K562 treated with DMSO at 1 percent for 4 hours (cell line): ENCODE results near the gene EXOC3L4. TPM values are rescaled to one million over a fixed set of nuclear protein-coding genes. Genes with fewer than 3 reads are reported as not detected.

ENCODE experiments used
- total RNA-seq: library from RNA; unstranded; fragments of 300-600 nt; gene quantifications from 2 replicates; pipeline ENCODE4 v1.2.3, GENCODE V29; 2022; ENCODE audit not compliant: insufficient read depth

Gene EXOC3L4
- 1.5 TPM in 1 of 2 replicates, not detected in the other for total RNA-seq

DNA sequence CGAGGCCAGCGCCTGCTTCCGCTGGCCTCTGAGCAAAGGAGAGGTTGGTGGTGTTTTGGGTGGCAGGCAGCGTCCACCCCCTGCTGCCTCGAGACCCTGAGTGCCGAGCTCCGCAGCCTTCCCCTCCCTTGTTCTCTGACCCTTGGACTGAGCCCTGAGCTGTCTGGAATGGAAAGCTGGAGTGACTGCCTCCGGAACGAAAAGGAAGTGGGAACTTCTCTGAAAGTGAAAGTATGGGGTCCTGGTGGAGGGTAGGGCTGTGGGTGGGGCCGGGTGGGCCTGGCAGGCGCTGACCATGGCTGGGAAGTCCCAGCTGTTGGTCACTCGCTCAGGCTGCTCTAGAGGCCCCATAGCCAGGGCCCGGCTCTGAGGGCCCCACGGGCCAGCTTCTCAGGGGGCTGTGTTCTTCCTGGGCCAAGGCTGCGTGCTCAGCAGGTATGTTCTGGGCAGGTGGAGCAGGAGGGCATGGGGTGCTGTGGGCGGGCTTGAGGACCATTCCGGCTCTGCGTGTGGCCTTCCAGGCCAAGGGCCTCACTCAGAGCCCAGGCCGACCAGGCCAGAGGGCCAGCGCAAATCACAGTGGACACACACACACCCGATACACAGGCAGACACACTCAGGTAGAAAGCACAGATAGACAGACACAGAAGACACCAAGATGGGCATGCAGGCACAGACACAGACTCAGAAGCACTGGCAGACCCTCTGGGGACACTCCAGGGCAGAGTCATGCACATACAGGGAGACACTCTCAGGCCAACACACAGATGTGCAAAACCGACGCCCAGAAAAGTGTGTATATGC lies at the start of gene EXOC3L4:
Gene EXOC3L4, plus strand, starts transcription at position 320 of the 804 bp plus-strand sequence. CDS start 5,495 bp downstream, outside the sequence.

DNA sequence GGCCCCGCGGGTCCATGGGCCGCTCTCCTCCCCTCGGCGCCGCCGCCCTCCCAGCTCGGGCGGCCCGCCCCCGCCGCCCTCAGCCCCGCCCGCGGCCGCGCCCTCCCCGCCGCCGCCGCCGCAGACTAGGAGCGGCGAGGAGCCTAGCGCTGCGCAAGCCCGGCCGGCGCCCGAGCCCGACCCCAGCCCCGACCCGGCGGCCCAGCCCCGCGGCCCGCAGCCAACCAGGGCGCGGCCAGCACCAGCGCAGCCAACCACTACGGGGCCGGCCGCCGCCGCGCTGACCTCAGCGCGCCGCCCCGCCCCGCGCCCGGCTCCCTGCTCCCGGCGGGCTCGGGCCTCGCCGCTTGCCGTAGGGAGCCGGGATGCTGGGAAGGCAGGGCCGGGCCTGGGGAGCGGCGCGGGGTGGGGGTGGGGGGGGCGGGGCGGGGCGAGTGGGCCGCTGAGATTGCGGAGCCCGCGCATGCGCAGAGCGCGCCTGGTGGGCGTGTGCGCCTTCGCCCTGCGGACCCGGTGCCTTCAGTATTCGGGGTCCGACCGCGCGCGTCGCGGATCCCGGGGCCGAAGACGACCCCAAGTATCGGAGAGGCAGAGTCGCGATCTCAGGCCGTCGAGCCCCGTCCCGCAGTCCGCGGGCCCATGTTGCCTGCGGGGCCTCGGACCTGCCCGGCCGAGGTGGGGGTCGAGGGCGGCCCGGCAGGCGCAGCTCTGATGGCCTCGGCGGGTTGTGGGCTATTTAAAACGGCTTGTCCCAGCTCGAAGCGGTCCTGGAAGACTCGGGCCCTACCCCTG lies 37.0 kb upstream of the EXOC3L4 start, which contains the start of gene CDC42BPB:
Gene CDC42BPB, minus strand, starts transcription at position 178 of the 792 bp plus-strand sequence. CDS start 376 bp downstream, outside the sequence.

DNA sequence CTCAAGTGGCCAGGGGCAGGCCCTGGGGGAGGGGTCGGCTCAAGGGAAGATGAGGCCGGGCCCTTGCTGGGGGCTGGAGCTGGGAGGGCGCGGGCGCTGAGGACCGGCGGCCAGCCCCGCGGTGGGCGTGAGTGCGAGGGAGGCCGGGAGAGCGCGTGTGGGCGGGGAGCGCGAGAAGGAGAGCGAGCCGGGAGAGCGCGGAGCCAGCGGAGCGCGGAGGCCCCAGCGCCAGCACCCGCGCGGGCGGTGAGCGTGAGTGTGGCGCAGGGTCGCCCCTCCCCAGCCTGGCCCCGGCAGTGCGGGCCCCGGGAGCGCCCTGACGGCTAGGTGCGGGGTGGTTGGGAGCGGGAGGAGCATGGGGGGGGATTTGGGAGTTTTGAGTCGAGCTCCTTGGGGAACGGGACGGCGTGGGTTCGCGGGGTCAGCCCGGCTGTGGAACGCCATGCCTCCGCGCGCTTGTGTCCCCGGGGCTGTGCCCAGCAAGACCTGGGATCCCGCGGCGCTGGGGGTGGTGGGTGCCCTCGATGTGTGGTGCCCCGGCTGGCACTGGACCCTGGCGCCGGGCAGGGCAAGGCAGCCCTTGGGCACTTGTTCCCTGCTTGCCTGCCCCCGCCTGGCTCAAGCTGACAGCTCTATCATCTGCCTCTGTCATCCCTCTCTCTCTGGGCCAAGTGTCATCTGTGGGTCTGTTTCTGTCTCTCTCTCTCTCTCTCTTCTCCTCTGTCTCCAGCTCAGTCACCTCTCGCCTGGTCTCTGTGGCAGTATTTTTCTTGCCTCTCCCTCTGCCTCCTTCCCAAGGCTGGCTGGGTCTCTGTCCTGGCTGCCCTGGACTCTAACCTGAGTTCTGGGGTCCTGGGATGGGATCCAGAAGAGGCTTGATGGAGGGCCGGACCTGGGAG lies 10.3 kb upstream of the EXOC3L4 start, which contains the start of gene LBHD2:
Gene LBHD2, plus strand, starts transcription at position 190 of the 899 bp plus-strand sequence. CDS start 1,803 bp downstream, outside the sequence.

GRCh38 chr14:103122947-103123633 lies 28.6 kb downstream of the EXOC3L4 start, which contains the start of gene TNFAIP2:
Gene TNFAIP2, plus strand, starts transcription at chr14:103123461. Its CDS starts 2,997 bp downstream, at chr14:103126458.

Other genes with a start within 250 kb of the EXOC3L4 start
- 0.44 TPM in 1 of 2 replicates, not detected in the other for gene AMN, start 172.1 kb upstream of the EXOC3L4 start, total RNA-seq
- gene CDC42BPB, start 37.2 kb upstream of the EXOC3L4 start, total RNA-seq = 19.1 and 22.9 TPM in 2 replicates
- not detected in 2 replicates for gene LBHD2, start 10.5 kb upstream of the EXOC3L4 start, total RNA-seq
- 97.8 and 135 TPM in 2 replicates for gene TNFAIP2, start 28.7 kb downstream of the EXOC3L4 start, total RNA-seq
- 108 and 123 TPM in 2 replicates for gene EIF5, start 239.5 kb downstream of the EXOC3L4 start, total RNA-seq